Stimulated activated CD4-positive, alpha-beta T cell treated with anti-CD3 and anti-CD28 coated beads, Interleukin-15, amount 100 ng/mL, for 1 hour (primary cell): ENCODE data around the gene SLC22A15.
"Not testable (repeated sequence)": the region's sequence is repeated elsewhere in the genome, so short reads cannot be mapped to it uniquely, and the experiment has no call there.

Source experiments
- DNase-seq, 2 donors: peaks; one replicate each; pipeline ENCODE4 v3.0.0-alpha.2; 2020; ENCODE audit warnings: low read depth in 1 of 2, low spot score in 1 of 2

Gene SLC22A15

GRCh38 chr1:115976062-115976920 is at the start of gene SLC22A15:
Gene SLC22A15, plus strand, starts transcription at chr1:115976513. Its CDS starts 115 bp downstream, at chr1:115976628.
- DNase-seq: peak in 1 of 2 donors; percentile 8

GRCh38 chr1:115927971-115928370 is 48.3 kb upstream of the SLC22A15 start:
- no peak for DNase-seq

GRCh38 chr1:115929881-115930280 is 46.4 kb upstream of the SLC22A15 start:
- no peak for DNase-seq

GRCh38 chr1:115933625-115934024 is 42.7 kb upstream of the SLC22A15 start:
- no peak for DNase-seq

GRCh38 chr1:115939455-115939854 is 36.9 kb upstream of the SLC22A15 start:
- no peak for DNase-seq

- DNase-seq: no peak
Measured at GRCh38 chr1:115946116-115946515, 30.2 kb upstream of the SLC22A15 start.

- DNase-seq: no peak
Measured at GRCh38 chr1:115949156-115949555, 27.2 kb upstream of the SLC22A15 start.

GRCh38 chr1:115951560-115951959 is 24.8 kb upstream of the SLC22A15 start:
- DNase-seq: no peak

- DNase-seq: no peak
Measured at GRCh38 chr1:115952547-115952946, 23.8 kb upstream of the SLC22A15 start.

- no peak for DNase-seq
Measured at GRCh38 chr1:115953180-115953579, 23.1 kb upstream of the SLC22A15 start.

- no peak for DNase-seq
Measured at GRCh38 chr1:115954684-115955083, 21.6 kb upstream of the SLC22A15 start.

GRCh38 chr1:115955228-115955627 is 21.1 kb upstream of the SLC22A15 start:
- no peak for DNase-seq

GRCh38 chr1:115958866-115959265 is 17.4 kb upstream of the SLC22A15 start:
- no peak for DNase-seq

GRCh38 chr1:115969509-115969908 is 6.8 kb upstream of the SLC22A15 start:
- no peak for DNase-seq

- not testable (repeated sequence) for DNase-seq
Measured at GRCh38 chr1:115971778-115972177, 4.5 kb upstream of the SLC22A15 start.

- no peak for DNase-seq
Measured at GRCh38 chr1:115973154-115973553, 3.2 kb upstream of the SLC22A15 start.

GRCh38 chr1:115975569-115976061 is 698 bp upstream of the SLC22A15 start:
- DNase-seq: no peak

- no peak for DNase-seq
Measured at GRCh38 chr1:115976921-115977498, 697 bp downstream of the SLC22A15 start.

- DNase-seq: no peak
Measured at GRCh38 chr1:115977499-115978258, 1.4 kb downstream of the SLC22A15 start.

GRCh38 chr1:115978292-115978941 is 2.1 kb downstream of the SLC22A15 start:
- DNase-seq: no peak

GRCh38 chr1:115980156-115980555 is 3.8 kb downstream of the SLC22A15 start:
- no peak for DNase-seq
